Measurements from ENCODE around the gene MKRN2OS.

- TF ChIP-seq CTCF (IDR thresholded peaks at IDR 0.05) (no peak), POLR2A (IDR thresholded peaks at IDR 0.05) (no peak)
Measured at GRCh38 chr3:12591456-12591855, 46.2 kb upstream of the MKRN2OS start.

Data from adrenal gland (tissue), 5 donors.